HEK293 (cell line): Measurements from ENCODE around the gene GRM5.

Source experiments
- ZBTB17 ChIP-seq: fragments of 450-650 bp; formaldehyde crosslinking; IDR thresholded peaks from 2 replicates; pipeline ENCODE4 v1.5.1; 2016; ENCODE audit warnings: missing biosample characterization, missing genetic modification characterization
- TF ChIP-seq, protein P1 (sequence below): fragments of 450-650 bp; formaldehyde crosslinking; IDR thresholded peaks from 2 replicates; pipeline ENCODE4 v1.5.1; 2016; ENCODE audit warnings: missing biosample characterization, missing genetic modification characterization

DNA sequence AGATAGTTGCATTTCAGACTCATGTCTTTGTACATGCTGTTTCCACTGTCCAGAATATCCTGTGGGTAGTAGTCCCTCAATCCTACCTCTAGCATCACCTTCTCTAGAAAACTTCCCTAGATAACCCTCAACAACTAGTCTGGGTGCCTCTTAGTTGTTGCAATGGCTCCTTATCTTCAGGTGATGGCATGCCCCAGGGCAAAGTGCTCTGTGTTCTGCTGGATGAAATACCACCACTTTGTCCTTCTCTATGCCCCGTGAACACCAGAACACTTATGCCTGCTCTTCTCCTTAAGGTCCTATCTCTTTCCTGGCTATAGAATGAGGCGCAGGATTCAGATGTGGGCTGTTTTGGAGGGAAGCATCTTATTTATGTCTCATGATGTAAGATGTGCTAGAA lies 569.9 kb downstream of the GRM5 start:
- no peak for TF ChIP-seq ZBTB17 (tag by site-specific recombination)
- TF ChIP-seq, protein P1, sequence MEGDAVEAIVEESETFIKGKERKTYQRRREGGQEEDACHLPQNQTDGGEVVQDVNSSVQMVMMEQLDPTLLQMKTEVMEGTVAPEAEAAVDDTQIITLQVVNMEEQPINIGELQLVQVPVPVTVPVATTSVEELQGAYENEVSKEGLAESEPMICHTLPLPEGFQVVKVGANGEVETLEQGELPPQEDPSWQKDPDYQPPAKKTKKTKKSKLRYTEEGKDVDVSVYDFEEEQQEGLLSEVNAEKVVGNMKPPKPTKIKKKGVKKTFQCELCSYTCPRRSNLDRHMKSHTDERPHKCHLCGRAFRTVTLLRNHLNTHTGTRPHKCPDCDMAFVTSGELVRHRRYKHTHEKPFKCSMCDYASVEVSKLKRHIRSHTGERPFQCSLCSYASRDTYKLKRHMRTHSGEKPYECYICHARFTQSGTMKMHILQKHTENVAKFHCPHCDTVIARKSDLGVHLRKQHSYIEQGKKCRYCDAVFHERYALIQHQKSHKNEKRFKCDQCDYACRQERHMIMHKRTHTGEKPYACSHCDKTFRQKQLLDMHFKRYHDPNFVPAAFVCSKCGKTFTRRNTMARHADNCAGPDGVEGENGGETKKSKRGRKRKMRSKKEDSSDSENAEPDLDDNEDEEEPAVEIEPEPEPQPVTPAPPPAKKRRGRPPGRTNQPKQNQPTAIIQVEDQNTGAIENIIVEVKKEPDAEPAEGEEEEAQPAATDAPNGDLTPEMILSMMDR (tag by site-specific recombination), result no peak
